HG02852 (cell line): ENCODE results near the gene CAGE1.
"Not testable (repeated sequence)": the region's sequence is repeated elsewhere in the genome, so short reads cannot be mapped to it uniquely, and the experiment has no call there.

Experiments
- ATAC-seq: cut with Tn5 transposase; IDR thresholded peaks from one replicate; pipeline ENCODE4 v1.9.1; 2021; ENCODE audit warnings: mild to moderate bottlenecking, moderate library complexity; ENCODE audit not compliant: unreplicated experiment

CAGE1 gene

GRCh38 chr6:7341271-7341670 lies 48.3 kb downstream of the CAGE1 start:
- no peak for ATAC-seq

GRCh38 chr6:7339007-7339732 lies 50.4 kb downstream of the CAGE1 start:
- not testable (repeated sequence) for ATAC-seq

- no peak for ATAC-seq
Measured at GRCh38 chr6:7338031-7338430, 51.5 kb downstream of the CAGE1 start.

GRCh38 chr6:7335519-7335918 lies 54.0 kb downstream of the CAGE1 start:
- ATAC-seq = no peak

- ATAC-seq = no peak
Measured at GRCh38 chr6:7334685-7335084, 54.9 kb downstream of the CAGE1 start.

GRCh38 chr6:7332090-7332745 lies 57.3 kb downstream of the CAGE1 start:
- ATAC-seq = no peak

- no peak for ATAC-seq
Measured at GRCh38 chr6:7331452-7331851, 58.1 kb downstream of the CAGE1 start.

GRCh38 chr6:7328243-7328642 lies 61.3 kb downstream of the CAGE1 start:
- no peak for ATAC-seq

- ATAC-seq = no peak
Measured at GRCh38 chr6:7325750-7326149, 63.8 kb downstream of the CAGE1 start.

- ATAC-seq = peak; percentile 80
Measured at GRCh38 chr6:7324520-7324919, 65.0 kb downstream of the CAGE1 start.

- ATAC-seq = no peak
Measured at GRCh38 chr6:7323074-7323473, 66.5 kb downstream of the CAGE1 start.

- ATAC-seq = not testable (repeated sequence)
Measured at GRCh38 chr6:7321866-7322265, 67.7 kb downstream of the CAGE1 start.

GRCh38 chr6:7319406-7319805 lies 70.1 kb downstream of the CAGE1 start:
- ATAC-seq = not testable (repeated sequence)

GRCh38 chr6:7317538-7317937 lies 72.0 kb downstream of the CAGE1 start:
- no peak for ATAC-seq

- no peak for ATAC-seq
Measured at GRCh38 chr6:7316658-7317533, 72.6 kb downstream of the CAGE1 start.

- ATAC-seq = no peak
Measured at GRCh38 chr6:7315948-7316365, 73.6 kb downstream of the CAGE1 start.

GRCh38 chr6:7315087-7315947 lies 74.2 kb downstream of the CAGE1 start:
- not testable (repeated sequence) for ATAC-seq

GRCh38 chr6:7314414-7314813 lies 75.1 kb downstream of the CAGE1 start:
- ATAC-seq = no peak

- no peak for ATAC-seq
Measured at GRCh38 chr6:7313505-7314165, 75.9 kb downstream of the CAGE1 start.
